ENCODE measurements around the gene XPC.

GRCh38 chr3:14214764-14215163, 36.4 kb upstream of the XPC start:
- TF ChIP-seq POLR2A (IDR thresholded peaks at IDR 0.05; ENCODE audit: control extremely low read depth in 1 of 2, low read depth in 2 of 2, low read length in 2 of 2) (no peak), SIX5 (IDR thresholded peaks at IDR 0.05; ENCODE audit: low read depth, low read length) (no peak), POLR2AphosphoS5 (IDR thresholded peaks at IDR 0.05; ENCODE audit: low read depth, low read length) (no peak), NANOG (IDR thresholded peaks at IDR 0.05; ENCODE audit: insufficient read depth, low read depth, low read length, poor library complexity, severe bottlenecking) (no peak), CTCF (IDR thresholded peaks at IDR 0.05; ENCODE audit: control extremely low read depth in 1 of 3, insufficient read depth in 1 of 3, low read depth in 1 of 3, low read length in 3 of 3) (no peak), ASH2L (IDR thresholded peaks at IDR 0.05; ENCODE audit: low read length) (no peak), BRCA1 (IDR thresholded peaks at IDR 0.05; ENCODE audit: low read depth, low read length) (no peak), PHF8 (conservative IDR thresholded peaks at IDR 0.05; ENCODE audit: low read depth, low read length) (no peak), BCL11A (IDR thresholded peaks at IDR 0.05; ENCODE audit: low read depth in 2 of 2, low read length in 2 of 2) (no peak), CHD1 (IDR thresholded peaks at IDR 0.05; ENCODE audit: low read depth, low read length) (no peak), SP1 (IDR thresholded peaks at IDR 0.05; ENCODE audit: low read depth, low read length) (no peak)

Data from H1 (cell line).